ENCODE data around the gene CSRNP3. TPM values are rescaled to one million over a fixed set of nuclear protein-coding genes. Genes with fewer than 3 reads are reported as not detected.

Gene CSRNP3
- total RNA-seq, 1 donor from 2014 or later = 3.3 TPM

Other genes with a start within 250 kb of the CSRNP3 start
- 0.56 and 0.68 TPM in 2 replicates for gene SCN2A, start 230.3 kb upstream of the CSRNP3 start, total RNA-seq

All from myocyte (in vitro differentiated cells).